Endothelial cell of umbilical vein (primary cell): Measurements from ENCODE around the gene MDGA2.
"Not testable (repeated sequence)": the region's sequence is repeated elsewhere in the genome, so short reads cannot be mapped to it uniquely, and the experiment has no call there.

Experiments
- POLR2A ChIP-seq: IDR thresholded peaks from 2 replicates; pipeline ENCODE4 v1.6.1; 2012; ENCODE audit warnings: low read depth, mild to moderate bottlenecking, control low read depth, low read length
- TF ChIP-seq, protein P1 (sequence below), 2 donors: IDR thresholded peaks; 1 replicate in 1 of 2; 2 replicates in 1 of 2; pipeline ENCODE4 v1.5.1; 2011; ENCODE audit warnings: low read length in 2 of 2, mild to moderate bottlenecking in 2 of 2, moderate library complexity in 2 of 2, control low read depth in 1 of 2, inconsistent platforms in 1 of 2, low read depth in 1 of 2; ENCODE audit not compliant: insufficient read depth in 1 of 2; ENCODE audit errors: extremely low read depth in 1 of 2
- TF ChIP-seq, protein P2 (sequence below): IDR thresholded peaks from 2 replicates; pipeline ENCODE4 v1.6.1; 2011; ENCODE audit not compliant: insufficient read depth, insufficient read length

DNA sequence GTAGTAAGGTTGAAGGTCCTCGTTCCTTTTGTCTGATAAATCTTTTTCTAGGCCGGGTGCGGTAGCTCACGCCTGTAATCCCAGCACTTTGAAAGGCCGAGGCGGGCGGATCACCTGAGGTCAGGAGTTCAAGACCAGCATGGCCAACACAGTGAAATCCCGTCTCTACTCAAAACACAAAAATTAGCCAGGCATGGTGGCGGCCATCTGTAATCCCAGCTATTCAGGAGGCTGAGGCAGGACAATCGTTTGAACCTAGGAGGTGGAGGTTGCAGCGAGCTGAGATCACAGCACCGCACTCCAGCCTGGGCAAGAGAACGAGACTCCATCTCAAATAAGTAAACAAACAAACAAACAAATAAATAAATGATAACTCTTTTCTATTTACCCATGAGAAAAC, 51.3 kb downstream of the MDGA2 start:
- TF ChIP-seq, protein P1, sequence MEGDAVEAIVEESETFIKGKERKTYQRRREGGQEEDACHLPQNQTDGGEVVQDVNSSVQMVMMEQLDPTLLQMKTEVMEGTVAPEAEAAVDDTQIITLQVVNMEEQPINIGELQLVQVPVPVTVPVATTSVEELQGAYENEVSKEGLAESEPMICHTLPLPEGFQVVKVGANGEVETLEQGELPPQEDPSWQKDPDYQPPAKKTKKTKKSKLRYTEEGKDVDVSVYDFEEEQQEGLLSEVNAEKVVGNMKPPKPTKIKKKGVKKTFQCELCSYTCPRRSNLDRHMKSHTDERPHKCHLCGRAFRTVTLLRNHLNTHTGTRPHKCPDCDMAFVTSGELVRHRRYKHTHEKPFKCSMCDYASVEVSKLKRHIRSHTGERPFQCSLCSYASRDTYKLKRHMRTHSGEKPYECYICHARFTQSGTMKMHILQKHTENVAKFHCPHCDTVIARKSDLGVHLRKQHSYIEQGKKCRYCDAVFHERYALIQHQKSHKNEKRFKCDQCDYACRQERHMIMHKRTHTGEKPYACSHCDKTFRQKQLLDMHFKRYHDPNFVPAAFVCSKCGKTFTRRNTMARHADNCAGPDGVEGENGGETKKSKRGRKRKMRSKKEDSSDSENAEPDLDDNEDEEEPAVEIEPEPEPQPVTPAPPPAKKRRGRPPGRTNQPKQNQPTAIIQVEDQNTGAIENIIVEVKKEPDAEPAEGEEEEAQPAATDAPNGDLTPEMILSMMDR (IDR thresholded peaks at IDR 0.05; ENCODE audit: extremely low read depth in 1 of 2, insufficient read depth in 1 of 2, low read depth in 1 of 2, low read length in 2 of 2), result not testable (repeated sequence)
- TF ChIP-seq POLR2A, result not testable (repeated sequence)
- TF ChIP-seq, protein P2, sequence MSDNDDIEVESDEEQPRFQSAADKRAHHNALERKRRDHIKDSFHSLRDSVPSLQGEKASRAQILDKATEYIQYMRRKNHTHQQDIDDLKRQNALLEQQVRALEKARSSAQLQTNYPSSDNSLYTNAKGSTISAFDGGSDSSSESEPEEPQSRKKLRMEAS, result not testable (repeated sequence)
